Testis (tissue), 2 donors: Measurements from ENCODE around the gene CYS1.

Experiments
- CTCF ChIP-seq, 3 experiments: fragments of 450-650 bp in 2 of 3; fragments of 200-600 bp in 1 of 3; sonication (generic) in 1 of 3; IDR thresholded peaks; one replicate each; pipeline ENCODE4 v1.5.1; 2016 to 2019; ENCODE audit warnings: antibody characterized with exemption in 3 of 3, mild to moderate bottlenecking in 2 of 3, moderate library complexity in 1 of 3
- POLR2A ChIP-seq: fragments of 450-650 bp; IDR thresholded peaks from one replicate; pipeline ENCODE4 v1.6.1; 2017; ENCODE audit warnings: antibody characterized with exemption, mild to moderate bottlenecking, moderate library complexity

GRCh38 chr2:10029875-10030223 is 50.4 kb downstream of the CYS1 start:
- TF ChIP-seq CTCF (IDR thresholded peaks at IDR 0.05) (no peak), POLR2A (no peak)
